HepG2 (cell line): ENCODE results near the gene ABT1. TPM values are rescaled to one million over a fixed set of nuclear protein-coding genes. Genes with fewer than 3 reads are reported as not detected.
A peak's percentile ranks its signal among the peaks of the same experiment; 100 is the strongest.

Experiments used
- DNMT3B ChIP-seq: conservative IDR thresholded peaks from 2 replicates; pipeline ENCODE4 v1.6.1; 2016; ENCODE audit warnings: missing biosample characterization, control low read depth
- FOXO1 ChIP-seq: sonication (generic); formaldehyde crosslinking; IDR thresholded peaks from 2 replicates; pipeline ENCODE4 v1.4.0; 2020; ENCODE audit warnings: missing genetic modification reagents
- HMG20A ChIP-seq: IDR thresholded peaks from 2 replicates; pipeline ENCODE4 v1.6.1; 2016; ENCODE audit warnings: borderline replicate concordance
- HNRNPUL1 ChIP-seq: fragments of 200-400 bp; formaldehyde crosslinking; IDR thresholded peaks from 2 replicates; pipeline ENCODE4 v1.6.1; 2017; ENCODE audit warnings: low read depth, mild to moderate bottlenecking, low read length, moderate library complexity
- JUND ChIP-seq: sonication (generic); formaldehyde crosslinking; IDR thresholded peaks from 2 replicates; pipeline ENCODE4 v1.8.0; 2022; ENCODE audit warnings: mild to moderate bottlenecking, missing genetic modification reagents
- KLF12 ChIP-seq: sonication (generic); formaldehyde crosslinking; IDR thresholded peaks from 2 replicates; pipeline ENCODE4 v1.4.0; 2020; ENCODE audit warnings: missing genetic modification reagents, borderline replicate concordance
- MLLT10 ChIP-seq: sonication (generic); formaldehyde crosslinking; IDR thresholded peaks from 2 replicates; pipeline ENCODE4 v1.4.0; 2020; ENCODE audit warnings: missing genetic modification reagents
- NFE2L2 ChIP-seq: fragments of 150-350 bp; IDR thresholded peaks from 2 replicates; pipeline ENCODE4 v1.6.1; 2014; ENCODE audit warnings: low read length
- PRDM4 ChIP-seq: sonication (generic); formaldehyde crosslinking; IDR thresholded peaks from 2 replicates; pipeline ENCODE4 v1.9.0; 2021; ENCODE audit warnings: missing genetic modification reagents, borderline replicate concordance
- RFXAP ChIP-seq: sonication (generic); formaldehyde crosslinking; IDR thresholded peaks from 2 replicates; pipeline ENCODE4 v1.4.0; 2020; ENCODE audit warnings: missing genetic modification reagents, borderline replicate concordance
- SP1 ChIP-seq, 2 experiments: fragments of 450-650 bp in 1 of 2; sonication (generic) in 1 of 2; formaldehyde crosslinking in 1 of 2; IDR thresholded peaks; 2 replicates each; pipeline versions ENCODE4 v1.4.0 to v1.6.1; 2016 to 2020; ENCODE audit warnings: missing genetic modification reagents in 1 of 2
- ZKSCAN1 ChIP-seq: fragments of 150-350 bp; IDR thresholded peaks from 2 replicates; pipeline ENCODE4 v1.6.1; 2014; ENCODE audit warnings: low read length
- ZNF160 ChIP-seq: sonication (generic); formaldehyde crosslinking; IDR thresholded peaks from 2 replicates; pipeline ENCODE4 v1.8.0; 2022; ENCODE audit warnings: mild to moderate bottlenecking, inconsistent platforms, missing genetic modification reagents
- ZNF296 ChIP-seq: sonication (generic); formaldehyde crosslinking; conservative IDR thresholded peaks from 2 replicates; pipeline ENCODE4 v1.5.0; 2020; ENCODE audit warnings: mild to moderate bottlenecking, missing genetic modification reagents
- ZNF317 ChIP-seq: sonication (generic); formaldehyde crosslinking; IDR thresholded peaks from 2 replicates; pipeline ENCODE4 v1.5.0; 2020; ENCODE audit warnings: mild to moderate bottlenecking, missing genetic modification reagents
- ZNF329 ChIP-seq: sonication (generic); formaldehyde crosslinking; IDR thresholded peaks from 2 replicates; pipeline ENCODE4 v1.9.0; 2021; ENCODE audit warnings: low read depth, mild to moderate bottlenecking, missing genetic modification reagents
- ZNF33B ChIP-seq: sonication (generic); formaldehyde crosslinking; IDR thresholded peaks from 2 replicates; pipeline ENCODE4 v1.5.1; 2020; ENCODE audit warnings: mild to moderate bottlenecking, missing genetic modification reagents
- ZNF552 ChIP-seq: sonication (generic); formaldehyde crosslinking; IDR thresholded peaks from 2 replicates; pipeline ENCODE4 v1.9.0; 2022; ENCODE audit warnings: missing genetic modification reagents, mild to moderate bottlenecking, borderline replicate concordance
- ZNF660 ChIP-seq: sonication (generic); formaldehyde crosslinking; IDR thresholded peaks from 2 replicates; pipeline ENCODE4 v1.5.1; 2020; ENCODE audit warnings: mild to moderate bottlenecking, low read depth, missing genetic modification reagents, borderline replicate concordance
- ZNF749 ChIP-seq: sonication (generic); formaldehyde crosslinking; IDR thresholded peaks from 2 replicates; pipeline ENCODE4 v1.8.0; 2022; ENCODE audit warnings: mild to moderate bottlenecking, missing genetic modification reagents, moderate library complexity, borderline replicate concordance
- ZNF850 ChIP-seq: sonication (generic); formaldehyde crosslinking; conservative IDR thresholded peaks from 2 replicates; pipeline ENCODE4 v1.9.0; 2021; ENCODE audit warnings: mild to moderate bottlenecking, missing genetic modification reagents
- ZNF891 ChIP-seq: sonication (generic); formaldehyde crosslinking; IDR thresholded peaks from 2 replicates; pipeline ENCODE4 v1.5.0; 2020; ENCODE audit warnings: mild to moderate bottlenecking, missing genetic modification reagents
- polyA plus RNA-seq, 8 experiments: library from polyadenylated mRNA; depleted of rRNA in 3 of 8; stranded (reverse) in 7 of 8; unstranded in 1 of 8; fragments of >200 nt; fragmentation: Illumina TruSeq in 4 of 8; extraction: Trizol in 4 of 8; gene quantifications; 2 replicates each; pipeline versions ENCODE4 v1.2.1 to v1.2.3, GENCODE V29; 2011 to 2016; ENCODE audit warnings: low read depth in 4 of 8, missing spikeins in 1 of 8, mixed read lengths in 1 of 8; ENCODE audit not compliant: insufficient read depth in 1 of 8
- total RNA-seq, 5 experiments: library from RNA; depleted of rRNA; stranded (reverse); fragments of >200 nt; fragmentation: Illumina TruSeq; extraction: Trizol; gene quantifications; 2 replicates each; pipeline ENCODE4 v1.2.3, GENCODE V29; 2016; ENCODE audit warnings: low read depth in 1 of 5
- TF ChIP-seq, protein P1 (sequence below): sonication (generic); formaldehyde crosslinking; IDR thresholded peaks from 2 replicates; pipeline ENCODE4 v1.8.1; 2022; ENCODE audit warnings: mild to moderate bottlenecking, missing genetic modification reagents
- TF ChIP-seq, protein P2 (sequence below): sonication (generic); formaldehyde crosslinking; IDR thresholded peaks from 2 replicates; pipeline ENCODE4 v1.8.1; 2023; ENCODE audit warnings: mild to moderate bottlenecking, missing genetic modification reagents
- TF ChIP-seq, protein P3 (sequence below): sonication (generic); formaldehyde crosslinking; conservative IDR thresholded peaks from 2 replicates; pipeline ENCODE4 v1.8.1; 2023; ENCODE audit warnings: missing genetic modification reagents

ABT1 gene
- total and polyA plus RNA-seq, 2 of the 13 experiments (the other 11 are each of a cell fraction or from before 2014, with no cell fraction given) = 38.4 TPM

DNA sequence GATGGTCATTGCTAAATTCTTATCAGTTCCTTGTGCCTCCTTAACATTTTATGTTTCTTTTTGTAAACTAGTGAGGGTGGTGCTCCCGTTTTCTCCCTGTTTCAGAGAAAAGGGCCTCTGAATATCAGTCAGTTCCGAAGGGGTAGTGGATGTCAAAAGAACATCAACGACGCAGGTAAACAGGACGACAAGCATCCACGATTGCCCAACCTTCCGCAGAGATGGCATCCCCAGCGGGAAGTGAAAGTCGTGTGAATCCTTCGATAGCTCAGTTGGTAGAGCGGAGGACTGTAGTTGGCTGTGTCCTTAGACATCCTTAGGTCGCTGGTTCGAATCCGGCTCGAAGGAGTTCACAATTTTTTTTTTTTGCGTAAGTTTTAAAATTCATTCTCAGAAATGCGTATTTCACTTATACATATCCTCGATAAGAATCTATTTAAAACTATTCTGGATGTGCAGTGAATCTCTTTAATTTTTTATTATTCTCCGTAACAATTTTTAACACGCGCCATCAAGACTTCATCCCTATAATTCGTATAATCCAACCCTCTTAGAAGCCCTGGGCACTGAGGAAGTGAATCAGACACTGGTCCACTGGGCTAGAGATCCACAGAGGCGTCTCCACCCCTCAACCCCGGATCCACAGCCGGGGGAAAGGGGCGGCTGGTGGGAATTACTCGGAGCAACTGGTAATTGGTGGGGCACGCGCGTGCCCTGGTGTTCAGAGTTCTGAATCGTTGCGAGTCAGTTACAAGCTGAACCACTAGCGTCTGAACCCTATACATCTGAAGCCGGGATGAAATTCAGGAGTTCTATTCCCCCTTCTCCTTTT lies 27.9 kb upstream of the ABT1 start (continued):
- peak; percentile 93; the same call in 1 of the 2 replicates for TF ChIP-seq PRDM4 (CRISPR knock-in tag)
- TF ChIP-seq, protein P1, sequence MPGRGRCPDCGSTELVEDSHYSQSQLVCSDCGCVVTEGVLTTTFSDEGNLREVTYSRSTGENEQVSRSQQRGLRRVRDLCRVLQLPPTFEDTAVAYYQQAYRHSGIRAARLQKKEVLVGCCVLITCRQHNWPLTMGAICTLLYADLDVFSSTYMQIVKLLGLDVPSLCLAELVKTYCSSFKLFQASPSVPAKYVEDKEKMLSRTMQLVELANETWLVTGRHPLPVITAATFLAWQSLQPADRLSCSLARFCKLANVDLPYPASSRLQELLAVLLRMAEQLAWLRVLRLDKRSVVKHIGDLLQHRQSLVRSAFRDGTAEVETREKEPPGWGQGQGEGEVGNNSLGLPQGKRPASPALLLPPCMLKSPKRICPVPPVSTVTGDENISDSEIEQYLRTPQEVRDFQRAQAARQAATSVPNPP (CRISPR knock-in tag) = no peak
- no peak for TF ChIP-seq SP1 (IDR thresholded peaks at IDR 0.05)
- peak; percentile 61; the same call in 1 of the 2 replicates for TF ChIP-seq SP1 (CRISPR knock-in tag; IDR thresholded peaks at IDR 0.05)
- 0 out of 2 replicates have a peak, but pooled peaks have one; percentile 63 for TF ChIP-seq ZNF160
- no peak for TF ChIP-seq NFE2L2
- TF ChIP-seq, protein P2, sequence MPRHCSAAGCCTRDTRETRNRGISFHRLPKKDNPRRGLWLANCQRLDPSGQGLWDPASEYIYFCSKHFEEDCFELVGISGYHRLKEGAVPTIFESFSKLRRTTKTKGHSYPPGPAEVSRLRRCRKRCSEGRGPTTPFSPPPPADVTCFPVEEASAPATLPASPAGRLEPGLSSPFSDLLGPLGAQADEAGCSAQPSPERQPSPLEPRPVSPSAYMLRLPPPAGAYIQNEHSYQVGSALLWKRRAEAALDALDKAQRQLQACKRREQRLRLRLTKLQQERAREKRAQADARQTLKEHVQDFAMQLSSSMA (CRISPR knock-in tag) = peak; percentile 73; the same call in 1 of the 2 replicates
- TF ChIP-seq ZNF891 = no peak
- TF ChIP-seq KLF12 = no peak
- no peak for TF ChIP-seq ZNF296 (CRISPR knock-in tag)
- no peak for TF ChIP-seq ZNF850 (CRISPR knock-in tag)
- peak; percentile 76 for TF ChIP-seq ZNF317
- TF ChIP-seq ZKSCAN1 = peak; percentile 82
- peak; percentile 38; the same call in 1 of the 2 replicates for TF ChIP-seq HMG20A
- no peak for TF ChIP-seq JUND
- TF ChIP-seq RFXAP = peak; percentile 75; the same call in 1 of the 2 replicates
- no peak for TF ChIP-seq ZNF33B (CRISPR knock-in tag)
- no peak for TF ChIP-seq MLLT10 (CRISPR knock-in tag)
- TF ChIP-seq FOXO1 = peak; percentile 97
- no peak for TF ChIP-seq ZNF329 (CRISPR knock-in tag)
- TF ChIP-seq, protein P3, sequence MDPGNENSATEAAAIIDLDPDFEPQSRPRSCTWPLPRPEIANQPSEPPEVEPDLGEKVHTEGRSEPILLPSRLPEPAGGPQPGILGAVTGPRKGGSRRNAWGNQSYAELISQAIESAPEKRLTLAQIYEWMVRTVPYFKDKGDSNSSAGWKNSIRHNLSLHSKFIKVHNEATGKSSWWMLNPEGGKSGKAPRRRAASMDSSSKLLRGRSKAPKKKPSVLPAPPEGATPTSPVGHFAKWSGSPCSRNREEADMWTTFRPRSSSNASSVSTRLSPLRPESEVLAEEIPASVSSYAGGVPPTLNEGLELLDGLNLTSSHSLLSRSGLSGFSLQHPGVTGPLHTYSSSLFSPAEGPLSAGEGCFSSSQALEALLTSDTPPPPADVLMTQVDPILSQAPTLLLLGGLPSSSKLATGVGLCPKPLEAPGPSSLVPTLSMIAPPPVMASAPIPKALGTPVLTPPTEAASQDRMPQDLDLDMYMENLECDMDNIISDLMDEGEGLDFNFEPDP (CRISPR knock-in tag) = no peak
- TF ChIP-seq ZNF660 (CRISPR knock-in tag) = no peak
- no peak for TF ChIP-seq HNRNPUL1
- no peak for TF ChIP-seq ZNF552 (CRISPR knock-in tag)
- TF ChIP-seq ZNF749 = no peak; the same call in 1 of the 2 replicates
- TF ChIP-seq DNMT3B (CRISPR knock-in tag) = peak; percentile 75; the same call in 1 of the 2 replicates
